T-helper 2 cell treated with Interferon-gamma antibody and Interleukin-4, amounts not matched to agents 100 ng/mL and 5 ng/mL, for 36 hours (primary cell): ENCODE measurements around the gene GABRR3. TPM values are rescaled to one million over a fixed set of nuclear protein-coding genes. Genes with fewer than 3 reads are reported as not detected.

ENCODE experiments used
- total RNA-seq: library from RNA; stranded (reverse); gene quantifications from 2 replicates; pipeline ENCODE4 v1.2.3, GENCODE V29; 2022

GABRR3 gene
- total RNA-seq, 1 donor from 2014 or later = 0.05 TPM

Other genes starting within 250 kb of the GABRR3 start
- gene CRYBG3, start 213.3 kb downstream of the GABRR3 start, total RNA-seq = 8.3 and 8.5 TPM in 2 replicates
- 66.2 and 70.2 TPM in 2 replicates for gene RIOX2, start 62.9 kb downstream of the GABRR3 start, total RNA-seq
- not detected in 2 replicates for gene OR5AC2, start 51.9 kb upstream of the GABRR3 start, total RNA-seq
- gene OR5H1, start 95.4 kb upstream of the GABRR3 start, total RNA-seq = not detected in 2 replicates
- 0.02 TPM in 1 of 2 replicates, not detected in the other for gene OR5H14, start 112.2 kb upstream of the GABRR3 start, total RNA-seq
- not detected in 2 replicates for gene OR5H15, start 131.4 kb upstream of the GABRR3 start, total RNA-seq
- gene OR5H6, start 228.9 kb upstream of the GABRR3 start, total RNA-seq = not detected in 2 replicates
- gene OR5H2, start 247.2 kb upstream of the GABRR3 start, total RNA-seq = not detected in 2 replicates